Esophagus squamous epithelium (tissue), 5 donors: ENCODE measurements around the gene TAB3. TPM values are rescaled to one million over a fixed set of nuclear protein-coding genes. Genes with fewer than 3 reads are reported as not detected.

Experiments
- DNase-seq: peaks from one replicate; lab custom pipeline; 2025; lab: John Stamatoyannopoulos, UW
- H3K27ac ChIP-seq, 4 donors: fragments of 200-600 bp; sonication (generic); one replicate each; pipeline ENCODE4 v1.5.1; 2016 to 2019; ENCODE audit warnings: mild to moderate bottlenecking in 1 of 4
- H3K27me3 ChIP-seq, 4 donors: fragments of 200-600 bp; sonication (generic); 1 replicate in 3 of 4; 2 replicates in 1 of 4; pipeline versions ENCODE4 v1.5.1 to v1.6.0; 2017 to 2021; ENCODE audit warnings: antibody characterized with exemption in 1 of 4
- H3K36me3 ChIP-seq, 3 donors: fragments of 200-600 bp; sonication (generic); one replicate each; pipeline ENCODE4 v1.5.1; 2016 to 2019
- H3K4me1 ChIP-seq, 3 donors: fragments of 200-600 bp; sonication (generic); one replicate each; pipeline ENCODE4 v1.5.1; 2017 to 2019
- H3K4me3 ChIP-seq, 4 donors: fragments of 200-600 bp; sonication (generic); 1 replicate in 3 of 4; 2 replicates in 1 of 4; pipeline ENCODE4 v1.5.1; 2016 to 2019; ENCODE audit warnings: mild to moderate bottlenecking in 2 of 4, moderate library complexity in 1 of 4
- H3K9me3 ChIP-seq, 3 donors: fragments of 200-600 bp; sonication (generic); one replicate each; pipeline ENCODE4 v1.5.1; 2016 to 2019
- CTCF ChIP-seq, 6 experiments: fragments of 450-650 bp in 4 of 6; fragments of 200-600 bp in 2 of 6; sonication (generic) in 2 of 6; IDR thresholded peaks; one replicate each; pipeline ENCODE4 v1.5.1; 2016 to 2019; ENCODE audit warnings: antibody characterized with exemption in 6 of 6, mild to moderate bottlenecking in 4 of 6, moderate library complexity in 4 of 6
- POLR2A ChIP-seq, 4 donors: fragments of 450-650 bp; IDR thresholded peaks; one replicate each; pipeline ENCODE4 v1.6.1; 2017; ENCODE audit warnings: antibody characterized with exemption in 4 of 4, mild to moderate bottlenecking in 4 of 4, moderate library complexity in 3 of 4
- WGBS, 2 donors: methylation state at CpG; one replicate each; pipeline ENCODE4 v1.1.5; 2018; 5-methylcytosine and 5-hydroxymethylcytosine counted together
- intact Hi-C: fragments of 100-400 bp; cut with DNase I; formaldehyde crosslinking; loops from one replicate; pipeline ENCODE4 v1.15.0; 2022
- total RNA-seq, 4 donors: library from RNA; depleted of rRNA; stranded (reverse); fragments of >200 nt; gene quantifications; one replicate each; pipeline ENCODE4 v1.1.0, GENCODE V29; 2016
- donor health status: DM: yes; HTN: yes; CAD: no.

TAB3 gene
- total RNA-seq, 4 donors from 2014 or later: 33.1 to 48.1 (median 35.8) TPM

GRCh38 chrX:30900227-30900626 is 11.2 kb upstream of the TAB3 start:
- no peak overlapping the region for H3K27ac ChIP-seq
- no peaks in the 10 kb centered on the region for H3K36me3 ChIP-seq
- no peak for DNase-seq
- H3K4me1 ChIP-seq: peaks cover 0 to 5% (median 0%) of the 10 kb centered on the region in 3 donors
- no peaks in the 10 kb centered on the region for H3K27me3 ChIP-seq
- no peaks in the 10 kb centered on the region for H3K9me3 ChIP-seq
- H3K4me3 ChIP-seq: no peak overlapping the region
- TF ChIP-seq CTCF (IDR thresholded peaks at IDR 0.05) (no peak), POLR2A (IDR thresholded peaks at IDR 0.05) (no peak)
- intact Hi-C loops: no loop called here

GRCh38 chrX:30898886-30899285 is 9.8 kb upstream of the TAB3 start:
- Histone ChIP-seq H3K4me3 (no peak overlapping the region), H3K9me3 (no peaks in the 10 kb centered on the region), H3K36me3 (no peaks in the 10 kb centered on the region), H3K27me3 (no peaks in the 10 kb centered on the region), H3K4me1 (no peaks in the 10 kb centered on the region), H3K27ac (no peak overlapping the region)
- WGBS, 2 donors: 50 to 61% methylated on average over 2 to 5 of the region's 5 CpGs
- DNase-seq: no peak
- no peak for TF ChIP-seq CTCF (IDR thresholded peaks at IDR 0.05)
- no peak for TF ChIP-seq POLR2A (IDR thresholded peaks at IDR 0.05)
- intact Hi-C loops: no loop called here

GRCh38 chrX:30895370-30895769 is 6.3 kb upstream of the TAB3 start:
- no peak overlapping the region for H3K27ac ChIP-seq
- peaks cover 0 to 9% (median 0%) of the 10 kb centered on the region in 3 donors for H3K4me1 ChIP-seq
- intact Hi-C loops: no loop called here
- no peak for DNase-seq
- no peaks in the 10 kb centered on the region for H3K9me3 ChIP-seq
- no peak overlapping the region for H3K4me3 ChIP-seq
- H3K36me3 ChIP-seq: no peaks in the 10 kb centered on the region
- WGBS, 2 donors: 25 to 50% methylated on average over 1 to 2 of the region's 2 CpGs
- no peak for TF ChIP-seq POLR2A (IDR thresholded peaks at IDR 0.05)
- no peak for TF ChIP-seq CTCF (IDR thresholded peaks at IDR 0.05)
- H3K27me3 ChIP-seq: no peaks in the 10 kb centered on the region

- no peaks in the 10 kb centered on the region for H3K36me3 ChIP-seq
- H3K27me3 ChIP-seq: no peaks in the 10 kb centered on the region
- DNase-seq: no peak
- intact Hi-C loops: no loop called here
- no peak for TF ChIP-seq POLR2A (IDR thresholded peaks at IDR 0.05)
- no peak for TF ChIP-seq CTCF (IDR thresholded peaks at IDR 0.05)
- H3K4me1 ChIP-seq: peaks cover 0 to 19% (median 0%) of the 10 kb centered on the region in 3 donors
- peak overlapping the region in 2 of 4 donors; percentile 45 to 71 for H3K27ac ChIP-seq
- H3K4me3 ChIP-seq: no peak overlapping the region
- 40 to 44% methylated on average over 1 to 4 of the region's 4 CpGs for WGBS, 2 donors
- no peaks in the 10 kb centered on the region for H3K9me3 ChIP-seq
These were observed 4.2 kb upstream of the TAB3 start for GRCh38 chrX:30893206-30893605.

GRCh38 chrX:30892591-30892990 is 3.5 kb upstream of the TAB3 start:
- H3K27me3 ChIP-seq: no peaks in the 10 kb centered on the region
- intact Hi-C loops: no loop called here
- peaks cover 0 to 25% (median 0%) of the 10 kb centered on the region in 3 donors for H3K4me1 ChIP-seq
- TF ChIP-seq POLR2A (IDR thresholded peaks at IDR 0.05) (no peak), CTCF (IDR thresholded peaks at IDR 0.05) (no peak)
- H3K36me3 ChIP-seq: no peaks in the 10 kb centered on the region
- H3K4me3 ChIP-seq: no peak overlapping the region
- DNase-seq: no peak
- no peaks in the 10 kb centered on the region for H3K9me3 ChIP-seq
- WGBS, 2 donors: 11 to 16% methylated on average over 1 of the region's 1 CpG
- peak overlapping the region in 3 of 4 donors; percentile 51 to 71 (median 51) for H3K27ac ChIP-seq
